AG10803 (cell line): ENCODE results near the gene LAIR1.

Experiments
- DNase-seq: peaks from one replicate; pipeline ENCODE4 v3.0.0; 2010; ENCODE audit warnings: low read depth
- H3K4me3 ChIP-seq: 2 replicates; pipeline ENCODE4 v1.5.1; 2011; ENCODE audit warnings: mild to moderate bottlenecking, low read length, control low read depth
- TF ChIP-seq, protein P1 (sequence below): conservative IDR thresholded peaks from 2 replicates; pipeline ENCODE4 v1.5.1; 2011; ENCODE audit warnings: mild to moderate bottlenecking, low read length, control low read depth, inconsistent platforms

Gene LAIR1

DNA sequence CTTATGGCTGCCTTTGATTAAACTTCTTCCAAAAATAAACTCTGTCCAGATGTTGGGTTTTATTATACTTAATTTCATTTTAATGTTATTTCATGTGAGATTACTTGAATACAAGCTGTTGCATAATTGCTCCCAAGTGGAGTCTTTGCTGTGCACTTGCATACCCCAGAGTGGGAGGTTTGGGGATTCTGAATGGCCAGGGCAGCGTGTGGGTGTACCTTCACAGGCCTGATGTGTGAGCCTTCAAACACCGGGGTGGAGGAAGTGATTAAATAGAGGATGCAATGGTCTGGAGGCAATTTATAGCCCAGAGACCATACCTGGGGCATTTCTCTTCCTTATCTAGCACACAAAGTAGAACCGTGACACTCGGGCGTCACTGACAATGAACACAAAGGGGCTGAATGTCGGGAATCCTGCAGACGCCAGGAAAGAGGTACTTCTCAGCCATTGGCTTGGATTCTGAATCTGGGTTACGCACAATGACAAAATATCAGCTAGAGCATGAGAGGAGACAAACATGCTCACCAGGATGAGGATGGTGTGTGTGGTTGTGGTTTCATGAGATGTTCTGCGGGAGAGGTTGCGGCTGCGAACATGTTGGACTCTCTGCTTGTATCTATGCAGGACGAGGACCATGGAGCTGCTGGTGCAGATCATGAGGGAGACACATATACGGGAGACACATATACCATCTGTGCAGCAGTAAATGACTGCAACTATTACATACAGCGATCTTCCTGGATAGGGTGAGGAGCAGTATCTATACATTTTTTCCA is 44.6 kb downstream of the LAIR1 start:
- no peak overlapping the region for H3K4me3 ChIP-seq
- TF ChIP-seq, protein P1, sequence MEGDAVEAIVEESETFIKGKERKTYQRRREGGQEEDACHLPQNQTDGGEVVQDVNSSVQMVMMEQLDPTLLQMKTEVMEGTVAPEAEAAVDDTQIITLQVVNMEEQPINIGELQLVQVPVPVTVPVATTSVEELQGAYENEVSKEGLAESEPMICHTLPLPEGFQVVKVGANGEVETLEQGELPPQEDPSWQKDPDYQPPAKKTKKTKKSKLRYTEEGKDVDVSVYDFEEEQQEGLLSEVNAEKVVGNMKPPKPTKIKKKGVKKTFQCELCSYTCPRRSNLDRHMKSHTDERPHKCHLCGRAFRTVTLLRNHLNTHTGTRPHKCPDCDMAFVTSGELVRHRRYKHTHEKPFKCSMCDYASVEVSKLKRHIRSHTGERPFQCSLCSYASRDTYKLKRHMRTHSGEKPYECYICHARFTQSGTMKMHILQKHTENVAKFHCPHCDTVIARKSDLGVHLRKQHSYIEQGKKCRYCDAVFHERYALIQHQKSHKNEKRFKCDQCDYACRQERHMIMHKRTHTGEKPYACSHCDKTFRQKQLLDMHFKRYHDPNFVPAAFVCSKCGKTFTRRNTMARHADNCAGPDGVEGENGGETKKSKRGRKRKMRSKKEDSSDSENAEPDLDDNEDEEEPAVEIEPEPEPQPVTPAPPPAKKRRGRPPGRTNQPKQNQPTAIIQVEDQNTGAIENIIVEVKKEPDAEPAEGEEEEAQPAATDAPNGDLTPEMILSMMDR: no peak
- DNase-seq: no peak

DNA sequence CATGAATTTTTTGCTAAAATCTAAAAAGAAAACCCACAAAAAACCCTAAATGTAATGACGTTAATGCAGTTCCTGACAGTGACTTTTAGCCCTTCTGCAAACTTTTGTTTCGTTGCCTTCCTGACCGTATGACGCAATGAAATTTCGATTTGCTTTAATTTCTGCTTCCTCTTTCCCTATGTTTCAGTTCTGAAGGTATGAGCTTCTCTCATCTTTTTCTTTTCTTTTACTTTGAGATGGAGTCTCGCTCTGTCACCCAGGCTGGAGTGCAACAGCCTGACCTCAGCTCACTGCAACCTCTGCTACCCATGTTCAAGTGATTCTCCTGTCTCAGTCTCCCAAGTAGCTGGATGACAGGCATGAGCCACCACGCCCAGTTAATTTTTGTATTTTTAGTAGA is 45.7 kb downstream of the LAIR1 start:
- no peak for DNase-seq
- TF ChIP-seq, protein P1: no peak
- H3K4me3 ChIP-seq: no peak overlapping the region

DNA sequence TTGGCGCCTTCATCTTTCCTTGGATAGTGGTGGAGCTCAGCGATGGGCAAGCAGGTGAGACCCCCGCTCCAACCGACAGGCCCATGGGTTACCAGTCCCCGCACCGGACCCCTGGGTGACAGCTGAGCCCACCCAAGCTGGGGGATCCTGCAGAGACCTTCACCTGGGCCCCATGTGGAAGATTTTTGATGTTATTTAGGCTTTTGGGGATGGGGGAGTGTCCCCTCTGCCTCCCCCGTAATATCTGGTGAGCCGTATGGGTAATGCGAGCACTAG is 46.8 kb downstream of the LAIR1 start:
- TF ChIP-seq, protein P1: no peak
- DNase-seq: no peak

DNA sequence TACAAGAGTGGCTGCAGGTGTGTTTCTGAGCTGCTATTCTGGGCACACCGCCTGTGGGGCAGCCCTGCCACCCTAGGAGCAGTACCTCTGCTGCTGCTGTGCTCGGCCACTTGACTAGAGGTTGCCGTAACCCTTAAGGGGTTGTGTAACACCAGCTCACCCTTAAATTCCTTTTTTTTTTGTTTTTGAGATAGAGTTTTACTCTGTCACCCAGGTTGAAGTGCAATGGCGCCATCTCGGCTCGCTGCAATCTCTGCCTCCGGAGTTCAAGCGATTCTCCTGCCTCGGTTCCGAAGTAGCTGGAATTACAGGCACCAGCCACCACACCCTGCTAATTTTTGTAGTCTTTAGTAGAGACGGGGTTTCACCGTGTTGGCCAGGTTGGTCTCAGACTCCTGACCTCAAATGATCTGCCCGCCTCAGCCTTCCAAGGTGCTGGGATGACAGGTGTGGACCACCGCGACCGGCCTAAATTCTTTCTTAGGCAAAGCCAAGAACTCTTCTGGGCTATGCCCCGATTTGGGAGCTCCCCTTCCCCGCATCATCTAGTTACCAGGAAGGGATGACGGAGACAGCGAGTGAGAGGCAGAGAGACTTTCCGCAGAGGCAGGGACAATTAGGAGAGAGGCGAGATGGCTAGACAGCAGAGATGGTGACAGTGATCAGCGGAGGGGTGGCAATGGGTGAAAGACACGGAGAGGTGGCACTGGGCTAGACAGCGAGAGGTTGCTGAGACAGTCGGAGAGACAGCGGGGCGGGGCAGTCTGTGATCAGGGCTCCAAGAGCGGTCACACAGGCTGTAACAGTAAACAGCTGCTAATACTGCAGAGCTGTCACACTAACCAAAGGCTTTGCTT is 47.4 kb downstream of the LAIR1 start:
- DNase-seq: no peak
- TF ChIP-seq, protein P1: no peak
- no peak overlapping the region for H3K4me3 ChIP-seq

More for the DNA sequence above, 46.8 kb downstream of the LAIR1 start:
- no peak overlapping the region for H3K4me3 ChIP-seq

DNA sequence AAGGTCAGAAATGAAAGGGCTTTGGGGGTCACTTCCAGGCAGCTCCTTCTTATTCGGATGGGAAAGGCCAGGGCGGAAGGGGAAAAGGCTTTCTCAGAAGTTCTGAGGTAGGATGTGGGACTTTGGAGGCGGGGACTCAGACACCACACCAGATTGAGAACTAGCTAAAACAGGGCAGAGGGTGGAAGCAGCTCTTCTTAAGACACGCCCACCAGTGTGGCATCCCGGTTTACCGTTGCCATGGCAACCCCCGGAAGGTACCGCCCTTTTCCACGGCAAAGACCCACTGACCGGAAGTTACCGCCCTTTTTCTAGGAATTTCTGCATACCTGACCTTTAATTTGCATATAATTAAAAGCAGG is 48.0 kb downstream of the LAIR1 start:
- H3K4me3 ChIP-seq: no peak overlapping the region
- DNase-seq: no peak
- TF ChIP-seq, protein P1: no peak

DNA sequence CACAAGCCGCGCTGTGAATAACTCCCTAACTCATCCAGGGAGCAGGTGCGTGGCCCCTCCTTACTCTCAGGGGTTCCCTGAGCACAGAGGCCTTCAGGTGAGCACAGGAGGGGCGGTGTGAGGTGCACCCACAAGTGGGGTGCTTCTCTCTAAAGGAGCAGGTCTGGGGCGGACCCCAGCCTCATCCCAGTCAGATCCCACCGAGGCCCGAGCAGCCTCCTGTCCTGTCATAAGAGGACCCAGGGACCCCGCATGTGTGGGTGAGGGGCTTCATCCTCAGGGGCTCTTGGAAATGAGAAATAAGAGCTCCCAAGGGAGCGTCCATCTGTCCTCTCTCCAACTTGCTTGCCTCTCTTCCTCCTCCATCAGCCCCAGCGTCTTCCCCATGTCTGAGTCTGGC is 48.8 kb downstream of the LAIR1 start:
- no peak for DNase-seq
- H3K4me3 ChIP-seq: no peak overlapping the region
- TF ChIP-seq, protein P1: no peak
